Measurements from ENCODE around the gene ALDH3B1. TPM values are rescaled to one million over a fixed set of nuclear protein-coding genes. Genes with fewer than 3 reads are reported as not detected.

Gene ALDH3B1
- total and polyA plus RNA-seq, 9 of the 15 experiments (the other 6 are each of a cell fraction or from before 2014, with no cell fraction given), result 0.01 to 0.35 (median 0.07) TPM; not detected in 2

DNA sequence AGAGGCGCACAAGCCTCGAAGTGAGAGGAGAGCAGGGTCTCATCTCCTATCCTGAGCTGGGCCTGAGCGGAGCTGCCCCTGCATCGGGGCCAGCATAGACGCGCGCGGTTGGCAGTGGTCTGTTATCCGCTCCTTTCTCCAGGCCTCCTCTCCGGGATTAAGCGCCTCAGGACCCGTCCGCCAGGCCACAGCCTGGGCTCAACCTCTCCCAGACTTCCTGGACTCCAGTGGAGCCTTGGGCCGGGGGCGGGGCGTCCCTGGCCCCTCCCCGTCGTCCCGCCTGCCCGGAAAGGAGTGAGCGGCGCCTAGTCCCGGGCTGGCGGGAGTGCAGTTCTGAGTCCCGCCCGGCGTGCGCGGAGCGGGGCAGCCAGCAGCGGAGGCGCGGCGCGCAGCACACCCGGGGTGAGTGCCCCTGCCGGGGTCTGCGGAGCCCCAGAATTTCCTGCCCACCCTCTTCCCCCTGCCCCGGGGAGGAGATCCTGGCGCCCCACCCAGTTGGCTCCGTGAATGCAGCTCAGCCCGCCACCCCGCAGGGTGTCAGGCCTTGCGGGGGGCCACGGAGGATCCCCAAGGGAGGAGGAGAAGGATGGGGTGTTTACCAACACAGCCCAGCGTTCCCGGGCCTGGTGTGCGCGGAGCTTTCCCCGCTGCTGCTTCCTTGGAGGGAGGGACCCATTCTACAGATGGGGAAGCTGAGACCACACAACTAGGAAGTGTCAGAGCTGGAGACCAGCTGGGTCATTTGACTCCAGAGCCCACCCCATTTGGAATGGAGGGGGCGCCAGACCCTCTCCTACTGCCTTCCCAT, 28.8 kb downstream of the ALDH3B1 start, which contains the start of gene TCIRG1 (continued):
- TF ChIP-seq, protein P1, sequence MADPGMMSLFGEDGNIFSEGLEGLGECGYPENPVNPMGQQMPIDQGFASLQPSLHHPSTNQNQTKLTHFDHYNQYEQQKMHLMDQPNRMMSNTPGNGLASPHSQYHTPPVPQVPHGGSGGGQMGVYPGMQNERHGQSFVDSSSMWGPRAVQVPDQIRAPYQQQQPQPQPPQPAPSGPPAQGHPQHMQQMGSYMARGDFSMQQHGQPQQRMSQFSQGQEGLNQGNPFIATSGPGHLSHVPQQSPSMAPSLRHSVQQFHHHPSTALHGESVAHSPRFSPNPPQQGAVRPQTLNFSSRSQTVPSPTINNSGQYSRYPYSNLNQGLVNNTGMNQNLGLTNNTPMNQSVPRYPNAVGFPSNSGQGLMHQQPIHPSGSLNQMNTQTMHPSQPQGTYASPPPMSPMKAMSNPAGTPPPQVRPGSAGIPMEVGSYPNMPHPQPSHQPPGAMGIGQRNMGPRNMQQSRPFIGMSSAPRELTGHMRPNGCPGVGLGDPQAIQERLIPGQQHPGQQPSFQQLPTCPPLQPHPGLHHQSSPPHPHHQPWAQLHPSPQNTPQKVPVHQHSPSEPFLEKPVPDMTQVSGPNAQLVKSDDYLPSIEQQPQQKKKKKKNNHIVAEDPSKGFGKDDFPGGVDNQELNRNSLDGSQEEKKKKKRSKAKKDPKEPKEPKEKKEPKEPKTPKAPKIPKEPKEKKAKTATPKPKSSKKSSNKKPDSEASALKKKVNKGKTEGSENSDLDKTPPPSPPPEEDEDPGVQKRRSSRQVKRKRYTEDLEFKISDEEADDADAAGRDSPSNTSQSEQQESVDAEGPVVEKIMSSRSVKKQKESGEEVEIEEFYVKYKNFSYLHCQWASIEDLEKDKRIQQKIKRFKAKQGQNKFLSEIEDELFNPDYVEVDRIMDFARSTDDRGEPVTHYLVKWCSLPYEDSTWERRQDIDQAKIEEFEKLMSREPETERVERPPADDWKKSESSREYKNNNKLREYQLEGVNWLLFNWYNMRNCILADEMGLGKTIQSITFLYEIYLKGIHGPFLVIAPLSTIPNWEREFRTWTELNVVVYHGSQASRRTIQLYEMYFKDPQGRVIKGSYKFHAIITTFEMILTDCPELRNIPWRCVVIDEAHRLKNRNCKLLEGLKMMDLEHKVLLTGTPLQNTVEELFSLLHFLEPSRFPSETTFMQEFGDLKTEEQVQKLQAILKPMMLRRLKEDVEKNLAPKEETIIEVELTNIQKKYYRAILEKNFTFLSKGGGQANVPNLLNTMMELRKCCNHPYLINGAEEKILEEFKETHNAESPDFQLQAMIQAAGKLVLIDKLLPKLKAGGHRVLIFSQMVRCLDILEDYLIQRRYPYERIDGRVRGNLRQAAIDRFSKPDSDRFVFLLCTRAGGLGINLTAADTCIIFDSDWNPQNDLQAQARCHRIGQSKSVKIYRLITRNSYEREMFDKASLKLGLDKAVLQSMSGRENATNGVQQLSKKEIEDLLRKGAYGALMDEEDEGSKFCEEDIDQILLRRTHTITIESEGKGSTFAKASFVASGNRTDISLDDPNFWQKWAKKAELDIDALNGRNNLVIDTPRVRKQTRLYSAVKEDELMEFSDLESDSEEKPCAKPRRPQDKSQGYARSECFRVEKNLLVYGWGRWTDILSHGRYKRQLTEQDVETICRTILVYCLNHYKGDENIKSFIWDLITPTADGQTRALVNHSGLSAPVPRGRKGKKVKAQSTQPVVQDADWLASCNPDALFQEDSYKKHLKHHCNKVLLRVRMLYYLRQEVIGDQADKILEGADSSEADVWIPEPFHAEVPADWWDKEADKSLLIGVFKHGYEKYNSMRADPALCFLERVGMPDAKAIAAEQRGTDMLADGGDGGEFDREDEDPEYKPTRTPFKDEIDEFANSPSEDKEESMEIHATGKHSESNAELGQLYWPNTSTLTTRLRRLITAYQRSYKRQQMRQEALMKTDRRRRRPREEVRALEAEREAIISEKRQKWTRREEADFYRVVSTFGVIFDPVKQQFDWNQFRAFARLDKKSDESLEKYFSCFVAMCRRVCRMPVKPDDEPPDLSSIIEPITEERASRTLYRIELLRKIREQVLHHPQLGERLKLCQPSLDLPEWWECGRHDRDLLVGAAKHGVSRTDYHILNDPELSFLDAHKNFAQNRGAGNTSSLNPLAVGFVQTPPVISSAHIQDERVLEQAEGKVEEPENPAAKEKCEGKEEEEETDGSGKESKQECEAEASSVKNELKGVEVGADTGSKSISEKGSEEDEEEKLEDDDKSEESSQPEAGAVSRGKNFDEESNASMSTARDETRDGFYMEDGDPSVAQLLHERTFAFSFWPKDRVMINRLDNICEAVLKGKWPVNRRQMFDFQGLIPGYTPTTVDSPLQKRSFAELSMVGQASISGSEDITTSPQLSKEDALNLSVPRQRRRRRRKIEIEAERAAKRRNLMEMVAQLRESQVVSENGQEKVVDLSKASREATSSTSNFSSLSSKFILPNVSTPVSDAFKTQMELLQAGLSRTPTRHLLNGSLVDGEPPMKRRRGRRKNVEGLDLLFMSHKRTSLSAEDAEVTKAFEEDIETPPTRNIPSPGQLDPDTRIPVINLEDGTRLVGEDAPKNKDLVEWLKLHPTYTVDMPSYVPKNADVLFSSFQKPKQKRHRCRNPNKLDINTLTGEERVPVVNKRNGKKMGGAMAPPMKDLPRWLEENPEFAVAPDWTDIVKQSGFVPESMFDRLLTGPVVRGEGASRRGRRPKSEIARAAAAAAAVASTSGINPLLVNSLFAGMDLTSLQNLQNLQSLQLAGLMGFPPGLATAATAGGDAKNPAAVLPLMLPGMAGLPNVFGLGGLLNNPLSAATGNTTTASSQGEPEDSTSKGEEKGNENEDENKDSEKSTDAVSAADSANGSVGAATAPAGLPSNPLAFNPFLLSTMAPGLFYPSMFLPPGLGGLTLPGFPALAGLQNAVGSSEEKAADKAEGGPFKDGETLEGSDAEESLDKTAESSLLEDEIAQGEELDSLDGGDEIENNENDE (IDR thresholded peaks at IDR 0.05; ENCODE audit: low read depth, low read length), result no peak
- no peak for TF ChIP-seq TEAD1 (CRISPR knock-in tag; IDR thresholded peaks at IDR 0.05)
- no peak for TF ChIP-seq HOXB6 (CRISPR knock-in tag; IDR thresholded peaks at IDR 0.05; ENCODE audit: borderline replicate concordance)
- no peak for TF ChIP-seq GABPB2 (CRISPR knock-in tag; conservative IDR thresholded peaks at IDR 0.05)
- no peak for TF ChIP-seq ZFP30 (CRISPR knock-in tag; IDR thresholded peaks at IDR 0.05; ENCODE audit: borderline replicate concordance)
- TF ChIP-seq EWSR1 (IDR thresholded peaks at IDR 0.05; ENCODE audit: borderline replicate concordance, low read depth, partially characterized antibody), result no peak
- no peak for TF ChIP-seq PHB2 (IDR thresholded peaks at IDR 0.05; ENCODE audit: low read depth)
- no peak for TF ChIP-seq ZNF174 (CRISPR knock-in tag; IDR thresholded peaks at IDR 0.05)
- TF ChIP-seq SRSF1 (IDR thresholded peaks at IDR 0.05; ENCODE audit: low read depth, low read length), result no peak
- TF ChIP-seq TCF3 (CRISPR knock-in tag; IDR thresholded peaks at IDR 0.05), result no peak
- TF ChIP-seq, protein P2, sequence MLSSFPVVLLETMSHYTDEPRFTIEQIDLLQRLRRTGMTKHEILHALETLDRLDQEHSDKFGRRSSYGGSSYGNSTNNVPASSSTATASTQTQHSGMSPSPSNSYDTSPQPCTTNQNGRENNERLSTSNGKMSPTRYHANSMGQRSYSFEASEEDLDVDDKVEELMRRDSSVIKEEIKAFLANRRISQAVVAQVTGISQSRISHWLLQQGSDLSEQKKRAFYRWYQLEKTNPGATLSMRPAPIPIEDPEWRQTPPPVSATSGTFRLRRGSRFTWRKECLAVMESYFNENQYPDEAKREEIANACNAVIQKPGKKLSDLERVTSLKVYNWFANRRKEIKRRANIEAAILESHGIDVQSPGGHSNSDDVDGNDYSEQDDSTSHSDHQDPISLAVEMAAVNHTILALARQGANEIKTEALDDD (IDR thresholded peaks at IDR 0.05), result no peak
- TF ChIP-seq SP2 (IDR thresholded peaks at IDR 0.05; ENCODE audit: extremely low read depth, low read depth, low read length, poor library complexity, severe bottlenecking), result no peak
- no peak; the same call in 1 of the 2 replicates for TF ChIP-seq NFIC (IDR thresholded peaks at IDR 0.05)
- TF ChIP-seq, protein P3, sequence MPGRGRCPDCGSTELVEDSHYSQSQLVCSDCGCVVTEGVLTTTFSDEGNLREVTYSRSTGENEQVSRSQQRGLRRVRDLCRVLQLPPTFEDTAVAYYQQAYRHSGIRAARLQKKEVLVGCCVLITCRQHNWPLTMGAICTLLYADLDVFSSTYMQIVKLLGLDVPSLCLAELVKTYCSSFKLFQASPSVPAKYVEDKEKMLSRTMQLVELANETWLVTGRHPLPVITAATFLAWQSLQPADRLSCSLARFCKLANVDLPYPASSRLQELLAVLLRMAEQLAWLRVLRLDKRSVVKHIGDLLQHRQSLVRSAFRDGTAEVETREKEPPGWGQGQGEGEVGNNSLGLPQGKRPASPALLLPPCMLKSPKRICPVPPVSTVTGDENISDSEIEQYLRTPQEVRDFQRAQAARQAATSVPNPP (IDR thresholded peaks at IDR 0.05; ENCODE audit: borderline replicate concordance, insufficient read depth, insufficient read length), result no peak

Data from K562 (cell line).